ENCODE results near the gene CTDSP1.

DNA sequence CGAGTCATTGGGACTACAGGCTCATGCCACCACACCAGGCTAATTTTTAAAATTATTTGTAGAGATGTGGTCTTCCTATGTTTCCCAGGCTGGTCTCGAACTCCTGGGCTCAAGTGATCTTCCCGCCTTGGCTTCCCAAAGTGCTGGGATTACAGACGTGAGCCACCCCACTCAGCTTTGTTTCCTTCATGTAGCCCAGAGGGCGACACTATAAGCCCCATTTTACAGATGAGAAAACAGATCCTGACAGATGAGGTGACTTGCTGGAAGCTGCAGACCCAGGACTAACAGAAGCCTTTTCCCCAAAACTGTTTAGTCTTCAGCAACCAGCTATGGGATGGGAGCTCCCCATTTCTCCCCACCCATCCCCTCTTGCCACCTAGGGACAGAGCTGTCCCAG, 7.2 kb upstream of the CTDSP1 start:
- TF ChIP-seq, protein P1, sequence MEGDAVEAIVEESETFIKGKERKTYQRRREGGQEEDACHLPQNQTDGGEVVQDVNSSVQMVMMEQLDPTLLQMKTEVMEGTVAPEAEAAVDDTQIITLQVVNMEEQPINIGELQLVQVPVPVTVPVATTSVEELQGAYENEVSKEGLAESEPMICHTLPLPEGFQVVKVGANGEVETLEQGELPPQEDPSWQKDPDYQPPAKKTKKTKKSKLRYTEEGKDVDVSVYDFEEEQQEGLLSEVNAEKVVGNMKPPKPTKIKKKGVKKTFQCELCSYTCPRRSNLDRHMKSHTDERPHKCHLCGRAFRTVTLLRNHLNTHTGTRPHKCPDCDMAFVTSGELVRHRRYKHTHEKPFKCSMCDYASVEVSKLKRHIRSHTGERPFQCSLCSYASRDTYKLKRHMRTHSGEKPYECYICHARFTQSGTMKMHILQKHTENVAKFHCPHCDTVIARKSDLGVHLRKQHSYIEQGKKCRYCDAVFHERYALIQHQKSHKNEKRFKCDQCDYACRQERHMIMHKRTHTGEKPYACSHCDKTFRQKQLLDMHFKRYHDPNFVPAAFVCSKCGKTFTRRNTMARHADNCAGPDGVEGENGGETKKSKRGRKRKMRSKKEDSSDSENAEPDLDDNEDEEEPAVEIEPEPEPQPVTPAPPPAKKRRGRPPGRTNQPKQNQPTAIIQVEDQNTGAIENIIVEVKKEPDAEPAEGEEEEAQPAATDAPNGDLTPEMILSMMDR (IDR thresholded peaks at IDR 0.05; ENCODE audit: low read depth, low read length, missing input control), result no peak
- TF ChIP-seq, protein P2, sequence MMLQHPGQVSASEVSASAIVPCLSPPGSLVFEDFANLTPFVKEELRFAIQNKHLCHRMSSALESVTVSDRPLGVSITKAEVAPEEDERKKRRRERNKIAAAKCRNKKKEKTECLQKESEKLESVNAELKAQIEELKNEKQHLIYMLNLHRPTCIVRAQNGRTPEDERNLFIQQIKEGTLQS (IDR thresholded peaks at IDR 0.05), result no peak
- TF ChIP-seq SP1 (IDR thresholded peaks at IDR 0.05), result no peak
- no peak for TF ChIP-seq HNF4A (conservative IDR thresholded peaks at IDR 0.05)
- no peak for TF ChIP-seq TAF1 (conservative IDR thresholded peaks at IDR 0.05)
- TF ChIP-seq, protein P3, sequence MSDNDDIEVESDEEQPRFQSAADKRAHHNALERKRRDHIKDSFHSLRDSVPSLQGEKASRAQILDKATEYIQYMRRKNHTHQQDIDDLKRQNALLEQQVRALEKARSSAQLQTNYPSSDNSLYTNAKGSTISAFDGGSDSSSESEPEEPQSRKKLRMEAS (IDR thresholded peaks at IDR 0.05), result no peak

All from liver (tissue), 3 donors.